Naive thymus-derived CD4-positive, alpha-beta T cell (primary cell): ENCODE data around the gene FXN. TPM values are rescaled to one million over a fixed set of nuclear protein-coding genes. Genes with fewer than 3 reads are reported as not detected.
A peak's percentile ranks its signal among the peaks of the same experiment; 100 is the strongest.
"Not testable (repeated sequence)": the region's sequence is repeated elsewhere in the genome, so short reads cannot be mapped to it uniquely, and the experiment has no call there.

Experiments used
- ATAC-seq: fragments of 150-1000 bp; cut with Tn5 transposase; 2 replicates; pipeline ENCODE4 v1.10.0; 2021; ENCODE audit warnings: mild to moderate bottlenecking, moderate library complexity
- CTCF ChIA-PET: fragments of 350-600 bp; sonication (Branson Sonifier 250); formaldehyde crosslinking; loops from one replicate; lab custom pipeline; 2021; ENCODE audit warnings: antibody characterized with exemption; lab: Charles Lee
- POLR2A ChIA-PET: fragments of 350-600 bp; sonication (Branson Sonifier 250); formaldehyde crosslinking; loops from one replicate; lab custom pipeline; 2021; ENCODE audit warnings: antibody characterized with exemption, inconsistent platforms; lab: Charles Lee
- DNase-seq, 9 donors: peaks; one replicate each; pipeline versions ENCODE4 v3.0.0 to v3.0.0-alpha.2; 2020 to 2022; ENCODE audit warnings: mixed read lengths in 1 of 9
- H3K27ac ChIP-seq: one replicate; pipeline ENCODE4 v1.7.0; 2013; ENCODE audit warnings: mild to moderate bottlenecking, low read depth, low read length, moderate library complexity
- H3K27me3 ChIP-seq, 2 donors: one replicate each; pipeline ENCODE4 v1.7.0; 2013; ENCODE audit warnings: low read length in 2 of 2, mild to moderate bottlenecking in 2 of 2, moderate library complexity in 2 of 2; ENCODE audit not compliant: control insufficient read depth in 2 of 2, insufficient read depth in 2 of 2
- H3K36me3 ChIP-seq, 3 experiments: 1 replicate in 2 of 3; 2 replicates in 1 of 3; pipeline ENCODE4 v1.7.0; 2013; ENCODE audit warnings: low read length in 3 of 3, mild to moderate bottlenecking in 3 of 3, moderate library complexity in 1 of 3; ENCODE audit not compliant: insufficient read depth in 3 of 3, control insufficient read depth in 2 of 3
- H3K4me1 ChIP-seq, 2 donors: one replicate each; pipeline ENCODE4 v1.7.0; 2013; ENCODE audit warnings: low read length in 2 of 2, mild to moderate bottlenecking in 2 of 2, moderate library complexity in 1 of 2; ENCODE audit not compliant: control insufficient read depth in 2 of 2, insufficient read depth in 2 of 2
- H3K4me3 ChIP-seq: 2 replicates; pipeline ENCODE4 v1.7.0; 2013; ENCODE audit warnings: mild to moderate bottlenecking, low read length
- H3K9me3 ChIP-seq, 3 experiments: 1 replicate in 2 of 3; 2 replicates in 1 of 3; pipeline ENCODE4 v1.7.0; 2013; ENCODE audit warnings: low read length in 3 of 3; ENCODE audit not compliant: control insufficient read depth in 2 of 3
- H3K27ac Mint-ChIP-seq, 9 donors: one replicate each; pipeline ENCODE4 v1.8.0; 2020 to 2022; ENCODE audit warnings: mixed read lengths in 9 of 9, mild to moderate bottlenecking in 8 of 9, moderate library complexity in 5 of 9, inconsistent platforms in 2 of 9
- H3K27me3 Mint-ChIP-seq, 5 donors: one replicate each; pipeline ENCODE4 v1.8.0; 2021 to 2022; ENCODE audit warnings: mixed read lengths in 5 of 5, mild to moderate bottlenecking in 1 of 5
- H3K36me3 Mint-ChIP-seq, 5 donors: one replicate each; pipeline ENCODE4 v1.8.0; 2020 to 2022; ENCODE audit warnings: mixed read lengths in 5 of 5, mild to moderate bottlenecking in 3 of 5, inconsistent platforms in 1 of 5
- H3K4me1 Mint-ChIP-seq, 7 donors: one replicate each; pipeline ENCODE4 v1.8.0; 2020 to 2022; ENCODE audit warnings: mixed read lengths in 7 of 7, mild to moderate bottlenecking in 3 of 7, inconsistent platforms in 1 of 7
- H3K4me3 Mint-ChIP-seq, 10 donors: one replicate each; pipeline ENCODE4 v1.8.0; 2020 to 2022; ENCODE audit warnings: mild to moderate bottlenecking in 10 of 10, mixed read lengths in 10 of 10, moderate library complexity in 6 of 10, inconsistent platforms in 2 of 10
- H3K9me3 Mint-ChIP-seq, 11 donors: one replicate each; pipeline ENCODE4 v1.8.0; 2020 to 2022; ENCODE audit warnings: mixed read lengths in 11 of 11, mild to moderate bottlenecking in 4 of 11, inconsistent platforms in 1 of 11, moderate library complexity in 1 of 11
- intact Hi-C, 2 donors: fragments of 100-400 bp; cut with micrococcal nuclease; formaldehyde crosslinking; loops; one replicate each; pipeline ENCODE4 v1.15.1; 2023
- polyA plus RNA-seq, 2 donors: library from polyadenylated mRNA; unstranded; fragments of 300-500 nt; fragmentation: Illumina TruSeq; gene quantifications; one replicate each; pipeline ENCODE4 v1.2.3, GENCODE V29; 2021
- total RNA-seq, 6 experiments: library from RNA in 5 of 6; stranded (reverse) in 5 of 6; gene quantifications; 1 replicate in 5 of 6; 2 replicates in 1 of 6; pipeline ENCODE4 v1.2.3 and lab custom pipeline; 2021 to 2026

The FXN gene
- total and polyA plus RNA-seq, 7 experiments from 2014 or later = 16.7 to 84.7 (median 20.0) TPM

GRCh38 chr9:69050936-69051335, 15.4 kb downstream of the FXN start:
- POLR2A ChIA-PET, H3K9me3 Mint-ChIP-seq, ATAC-seq, H3K4me1 Mint-ChIP-seq, H3K27me3 Mint-ChIP-seq, H3K27me3 ChIP-seq, H3K9me3 ChIP-seq, H3K4me1 ChIP-seq, H3K27ac Mint-ChIP-seq, H3K27ac ChIP-seq, H3K4me3 Mint-ChIP-seq, DNase-seq, H3K4me3 ChIP-seq: not testable (repeated sequence)
- intact Hi-C loops = loop anchor here (5.0 to 10.0 kb wide), 3 partner anchors 71 to 494 kb away; no protein-coding TSS in a partner anchor
- H3K36me3 ChIP-seq = peaks cover 0 to 60% (median 17%) of the 10 kb centered on the region in 3 experiments
- CTCF ChIA-PET = interaction anchor here (1.9 to 6.9 kb wide), 2 partner anchors 15 to 142 kb away, joined by 5 to 64 read pairs; no protein-coding TSS in a partner anchor
- peaks cover 5 to 35% (median 17%) of the 10 kb centered on the region in 5 donors for H3K36me3 Mint-ChIP-seq

GRCh38 chr9:69054989-69055388, 19.4 kb downstream of the FXN start:
- H3K9me3 Mint-ChIP-seq = no peaks in the 10 kb centered on the region
- intact Hi-C loops = loop anchor here (1.0 to 10.0 kb wide), 4 partner anchors 67 to 490 kb away; no protein-coding TSS in a partner anchor
- Histone ChIP-seq H3K27me3 (no peaks in the 10 kb centered on the region), H3K9me3 (no peaks in the 10 kb centered on the region), H3K27ac (no peak overlapping the region), H3K4me3 (no peak overlapping the region), H3K4me1 (no peaks in the 10 kb centered on the region), H3K36me3 (peaks cover 0 to 42% (median 15%) of the 10 kb centered on the region in 3 experiments)
- POLR2A ChIA-PET = no interaction called here
- no peaks in the 10 kb centered on the region for H3K27me3 Mint-ChIP-seq
- ATAC-seq (no peak), DNase-seq (no peak)
- H3K4me1 Mint-ChIP-seq = peaks cover 0 to 18% (median 4%) of the 10 kb centered on the region in 7 donors
- H3K36me3 Mint-ChIP-seq = peaks cover 9 to 44% (median 26%) of the 10 kb centered on the region in 5 donors
- CTCF ChIA-PET = interaction anchor here (0.6 to 6.9 kb wide), 3 partner anchors 13 to 546 kb away, joined by 3 to 64 read pairs (median 4); no protein-coding TSS in a partner anchor
- no peak overlapping the region for H3K27ac Mint-ChIP-seq
- H3K4me3 Mint-ChIP-seq = no peak overlapping the region

- H3K27ac ChIP-seq = no peak overlapping the region
- DNase-seq (no peak), ATAC-seq (no peak)
- intact Hi-C loops = loop anchor here in 1 of 2 donors (10.0 kb wide), 1 partner anchor 488 kb away; no protein-coding TSS in a partner anchor
- no peaks in the 10 kb centered on the region for H3K9me3 ChIP-seq
- no peaks in the 10 kb centered on the region for H3K27me3 ChIP-seq
- peak overlapping the region in 1 of 10 donors; percentile 16 for H3K4me3 Mint-ChIP-seq
- H3K4me3 ChIP-seq = no peak overlapping the region
- H3K4me1 Mint-ChIP-seq = peaks cover 0 to 25% (median 6%) of the 10 kb centered on the region in 7 donors
- peak overlapping the region in 1 of 9 donors; percentile 68 for H3K27ac Mint-ChIP-seq
- ChIA-PET POLR2A (no interaction called here), CTCF (interaction anchor here (0.7 to 6.9 kb wide), 2 partner anchors 19 to 137 kb away, joined by 3 to 64 read pairs; no protein-coding TSS in a partner anchor)
- H3K9me3 Mint-ChIP-seq = peaks cover 0 to 2% (median 0%) of the 10 kb centered on the region in 11 donors
- no peaks in the 10 kb centered on the region for H3K27me3 Mint-ChIP-seq
- H3K36me3 ChIP-seq = peaks cover 0 to 50% (median 15%) of the 10 kb centered on the region in 3 experiments
- H3K36me3 Mint-ChIP-seq = peaks cover 9 to 53% (median 35%) of the 10 kb centered on the region in 5 donors
- no peaks in the 10 kb centered on the region for H3K4me1 ChIP-seq
These were observed 20.8 kb downstream of the FXN start for GRCh38 chr9:69056191-69056815.

GRCh38 chr9:69058101-69058500, 22.5 kb downstream of the FXN start:
- Mint-ChIP-seq H3K4me3 (no peak overlapping the region), H3K27ac (no peak overlapping the region), H3K36me3 (peaks cover 9 to 54% (median 34%) of the 10 kb centered on the region in 5 donors)

GRCh38 chr9:69060766-69061165, 25.2 kb downstream of the FXN start:
- no peaks in the 10 kb centered on the region for H3K9me3 ChIP-seq
- no peaks in the 10 kb centered on the region for H3K27me3 Mint-ChIP-seq
- no peak overlapping the region for H3K27ac Mint-ChIP-seq
- H3K9me3 Mint-ChIP-seq = peaks cover 0 to 2% (median 0%) of the 10 kb centered on the region in 11 donors
- POLR2A ChIA-PET = no interaction called here
- DNase-seq (no peak), ATAC-seq (no peak)
- H3K4me1 ChIP-seq = no peaks in the 10 kb centered on the region
- peaks cover 0 to 25% (median 8%) of the 10 kb centered on the region in 7 donors for H3K4me1 Mint-ChIP-seq
- peaks cover 0 to 41% (median 4%) of the 10 kb centered on the region in 3 experiments for H3K36me3 ChIP-seq
- CTCF ChIA-PET = no interaction called here
- H3K4me3 Mint-ChIP-seq = no peak overlapping the region
- intact Hi-C loops = no loop called here
- H3K4me3 ChIP-seq = no peak overlapping the region
- H3K27ac ChIP-seq = no peak overlapping the region
- peaks cover 16 to 51% (median 32%) of the 10 kb centered on the region in 5 donors for H3K36me3 Mint-ChIP-seq
- H3K27me3 ChIP-seq = no peaks in the 10 kb centered on the region

More at GRCh38 chr9:69058101-69058500, 22.5 kb downstream of the FXN start:
- H3K4me1 Mint-ChIP-seq = peaks cover 0 to 25% (median 6%) of the 10 kb centered on the region in 7 donors
- H3K27me3 ChIP-seq = no peaks in the 10 kb centered on the region
- no peak overlapping the region for H3K4me3 ChIP-seq
- H3K9me3 Mint-ChIP-seq = peaks cover 0 to 2% (median 0%) of the 10 kb centered on the region in 11 donors
- CTCF ChIA-PET = interaction anchor here (0.8 kb wide), 1 partner anchor 22 kb away, joined by 4 read pairs; no protein-coding TSS in a partner anchor
- POLR2A ChIA-PET = interaction anchor here (0.5 kb wide), 1 partner anchor 162 kb away, joined by 3 read pairs; no protein-coding TSS in a partner anchor
- no peak for ATAC-seq
- intact Hi-C loops = loop anchor here in 1 of 2 donors (10.0 kb wide), 1 partner anchor 487 kb away; no protein-coding TSS in a partner anchor
- H3K9me3 ChIP-seq = no peaks in the 10 kb centered on the region
- H3K4me1 ChIP-seq = no peaks in the 10 kb centered on the region
- no peak overlapping the region for H3K27ac ChIP-seq
- peaks cover 0 to 48% (median 15%) of the 10 kb centered on the region in 3 experiments for H3K36me3 ChIP-seq
- no peak for DNase-seq
- H3K27me3 Mint-ChIP-seq = no peaks in the 10 kb centered on the region

- Histone ChIP-seq H3K4me1 (no peaks in the 10 kb centered on the region), H3K27me3 (no peaks in the 10 kb centered on the region), H3K9me3 (no peaks in the 10 kb centered on the region), H3K36me3 (peaks cover 0 to 45% (median 4%) of the 10 kb centered on the region in 3 experiments), H3K4me3 (no peak overlapping the region), H3K27ac (no peak overlapping the region)
- H3K36me3 Mint-ChIP-seq = peaks cover 14 to 57% (median 34%) of the 10 kb centered on the region in 5 donors
- ATAC-seq (no peak), DNase-seq (no peak)
- intact Hi-C loops = no loop called here
- CTCF ChIA-PET = no interaction called here
- no peaks in the 10 kb centered on the region for H3K27me3 Mint-ChIP-seq
- no peak overlapping the region for H3K27ac Mint-ChIP-seq
- H3K9me3 Mint-ChIP-seq = peaks cover 0 to 2% (median 0%) of the 10 kb centered on the region in 11 donors
- POLR2A ChIA-PET = no interaction called here
- no peak overlapping the region for H3K4me3 Mint-ChIP-seq
- H3K4me1 Mint-ChIP-seq = peaks cover 0 to 19% (median 6%) of the 10 kb centered on the region in 7 donors
These were observed 26.6 kb downstream of the FXN start for GRCh38 chr9:69062195-69062594.
